Measurements from ENCODE around the gene FLNB. TPM values are rescaled to one million over a fixed set of nuclear protein-coding genes. Genes with fewer than 3 reads are reported as not detected.
A peak's percentile ranks its signal among the peaks of the same experiment; 100 is the strongest.

The FLNB gene
- total RNA-seq, 1 donor from 2014 or later = 216 TPM

- H3K27ac Mint-ChIP-seq (ENCODE audit: unreplicated experiment) = peak overlapping the region; percentile 90
- DNase-seq (ENCODE audit: low spot score) = no peak
- H3K27me3 Mint-ChIP-seq (ENCODE audit: unreplicated experiment) = peaks cover 16% of the 10 kb centered on the region
- H3K9me3 Mint-ChIP-seq (ENCODE audit: unreplicated experiment) = no peaks in the 10 kb centered on the region
- TF ChIP-seq, protein P1, sequence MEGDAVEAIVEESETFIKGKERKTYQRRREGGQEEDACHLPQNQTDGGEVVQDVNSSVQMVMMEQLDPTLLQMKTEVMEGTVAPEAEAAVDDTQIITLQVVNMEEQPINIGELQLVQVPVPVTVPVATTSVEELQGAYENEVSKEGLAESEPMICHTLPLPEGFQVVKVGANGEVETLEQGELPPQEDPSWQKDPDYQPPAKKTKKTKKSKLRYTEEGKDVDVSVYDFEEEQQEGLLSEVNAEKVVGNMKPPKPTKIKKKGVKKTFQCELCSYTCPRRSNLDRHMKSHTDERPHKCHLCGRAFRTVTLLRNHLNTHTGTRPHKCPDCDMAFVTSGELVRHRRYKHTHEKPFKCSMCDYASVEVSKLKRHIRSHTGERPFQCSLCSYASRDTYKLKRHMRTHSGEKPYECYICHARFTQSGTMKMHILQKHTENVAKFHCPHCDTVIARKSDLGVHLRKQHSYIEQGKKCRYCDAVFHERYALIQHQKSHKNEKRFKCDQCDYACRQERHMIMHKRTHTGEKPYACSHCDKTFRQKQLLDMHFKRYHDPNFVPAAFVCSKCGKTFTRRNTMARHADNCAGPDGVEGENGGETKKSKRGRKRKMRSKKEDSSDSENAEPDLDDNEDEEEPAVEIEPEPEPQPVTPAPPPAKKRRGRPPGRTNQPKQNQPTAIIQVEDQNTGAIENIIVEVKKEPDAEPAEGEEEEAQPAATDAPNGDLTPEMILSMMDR (IDR thresholded peaks at IDR 0.05; ENCODE audit: unreplicated experiment) = no peak
- H3K4me1 Mint-ChIP-seq (ENCODE audit: unreplicated experiment) = peaks cover 59% of the 10 kb centered on the region
- H3K36me3 Mint-ChIP-seq (ENCODE audit: low read depth, unreplicated experiment) = peaks cover 16% of the 10 kb centered on the region
- no peak overlapping the region for H3K4me3 Mint-ChIP-seq (ENCODE audit: unreplicated experiment)
These were observed 167.4 kb downstream of the FLNB start for GRCh38 chr3:58175437-58176184.

GRCh38 chr3:58176185-58176530 is 167.9 kb downstream of the FLNB start:
- Mint-ChIP-seq H3K9me3 (ENCODE audit: unreplicated experiment) (no peaks in the 10 kb centered on the region), H3K27ac (ENCODE audit: unreplicated experiment) (peak overlapping the region; percentile 90), H3K4me3 (ENCODE audit: unreplicated experiment) (no peak overlapping the region), H3K27me3 (ENCODE audit: unreplicated experiment) (peaks cover 18% of the 10 kb centered on the region), H3K4me1 (ENCODE audit: unreplicated experiment) (peaks cover 55% of the 10 kb centered on the region), H3K36me3 (ENCODE audit: low read depth, unreplicated experiment) (peaks cover 16% of the 10 kb centered on the region)
- TF ChIP-seq, protein P1 (IDR thresholded peaks at IDR 0.05; ENCODE audit: unreplicated experiment) = no peak
- no peak for DNase-seq (ENCODE audit: low spot score)

DNA sequence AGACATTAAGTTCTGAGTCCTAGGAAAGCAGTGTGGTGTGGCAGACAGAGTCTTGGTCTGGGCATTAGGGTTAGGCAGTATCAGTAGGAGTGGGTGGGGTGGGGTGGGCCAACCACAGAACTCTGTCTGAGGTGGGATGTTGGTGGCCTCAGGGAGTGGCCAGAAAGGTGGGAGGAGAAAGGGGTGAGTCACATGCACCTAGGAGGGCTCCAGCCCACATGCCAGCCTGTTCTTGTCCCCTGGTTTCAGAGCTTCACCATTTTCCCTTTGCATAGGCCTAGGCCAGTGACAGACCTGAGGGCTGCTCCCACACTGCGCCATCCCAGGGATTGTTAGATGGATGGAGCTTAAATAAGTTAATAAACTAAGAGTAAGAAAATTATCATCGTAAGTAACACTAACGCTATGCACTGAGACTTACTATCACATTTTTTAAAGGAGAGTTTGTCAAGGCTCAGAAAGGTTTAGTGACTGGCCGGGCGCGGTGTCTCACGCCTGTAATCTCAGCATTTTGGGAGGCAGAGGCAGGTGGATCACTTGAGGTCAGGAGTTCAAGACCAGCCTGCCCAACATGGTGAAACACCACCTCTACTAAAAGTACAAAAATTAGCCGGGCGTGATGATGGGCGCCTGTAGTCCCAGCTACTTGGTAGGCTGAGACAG is 168.7 kb downstream of the FLNB start:
- H3K36me3 Mint-ChIP-seq (ENCODE audit: low read depth, unreplicated experiment) = peaks cover 8% of the 10 kb centered on the region
- peaks cover 54% of the 10 kb centered on the region for H3K4me1 Mint-ChIP-seq (ENCODE audit: unreplicated experiment)
- H3K9me3 Mint-ChIP-seq (ENCODE audit: unreplicated experiment) = no peaks in the 10 kb centered on the region
- H3K4me3 Mint-ChIP-seq (ENCODE audit: unreplicated experiment) = peak overlapping the region; percentile 9
- no peak for DNase-seq (ENCODE audit: low spot score)
- H3K27me3 Mint-ChIP-seq (ENCODE audit: unreplicated experiment) = peaks cover 14% of the 10 kb centered on the region
- H3K27ac Mint-ChIP-seq (ENCODE audit: unreplicated experiment) = no peak overlapping the region
- TF ChIP-seq, protein P1 (IDR thresholded peaks at IDR 0.05; ENCODE audit: unreplicated experiment) = no peak

DNA sequence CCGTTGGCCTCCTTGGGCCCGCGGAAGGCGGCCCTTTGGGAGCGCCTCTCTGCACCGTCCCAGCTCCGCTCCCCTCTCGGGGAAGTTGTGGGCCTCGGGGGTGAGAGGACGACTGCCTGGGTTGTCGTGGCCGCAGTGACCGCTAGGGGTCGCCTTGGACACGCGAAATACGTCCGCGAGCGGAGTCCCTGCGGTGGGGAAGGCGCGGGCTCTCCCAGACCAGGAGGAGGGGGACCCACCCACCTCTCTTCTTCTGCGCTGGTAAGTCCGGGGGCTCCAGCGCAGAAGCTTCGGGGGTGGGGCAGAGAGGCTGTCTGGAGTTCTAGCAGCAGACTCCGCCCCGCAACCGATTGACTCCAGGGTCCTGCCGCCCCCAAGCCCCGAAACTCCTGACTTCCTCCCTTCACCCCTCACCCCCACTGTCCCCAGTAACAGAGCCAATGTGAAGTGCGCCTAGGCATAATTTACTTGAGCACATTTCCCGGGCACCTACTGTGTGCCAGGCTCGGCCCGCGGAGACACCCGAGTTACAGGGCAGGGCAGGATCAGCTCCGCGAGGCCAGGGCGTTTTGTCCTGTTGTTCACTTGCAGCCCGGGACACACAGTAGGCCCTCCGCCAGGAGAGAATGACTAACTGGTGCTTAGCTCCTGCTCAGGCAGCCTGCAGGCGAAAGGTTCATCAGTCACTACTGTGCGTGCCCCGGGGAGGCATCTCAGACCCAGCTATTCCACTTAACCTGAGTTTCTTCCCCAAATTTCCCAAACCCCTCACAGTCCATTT is 169.7 kb downstream of the FLNB start:
- Mint-ChIP-seq H3K36me3 (ENCODE audit: low read depth, unreplicated experiment) (peaks cover 4% of the 10 kb centered on the region), H3K27me3 (ENCODE audit: unreplicated experiment) (peaks cover 14% of the 10 kb centered on the region), H3K27ac (ENCODE audit: unreplicated experiment) (peak overlapping the region; percentile 18), H3K9me3 (ENCODE audit: unreplicated experiment) (no peaks in the 10 kb centered on the region), H3K4me1 (ENCODE audit: unreplicated experiment) (peaks cover 46% of the 10 kb centered on the region), H3K4me3 (ENCODE audit: unreplicated experiment) (peak overlapping the region; percentile 77)
- DNase-seq (ENCODE audit: low spot score) = peak; percentile 95
- TF ChIP-seq, protein P1 (IDR thresholded peaks at IDR 0.05; ENCODE audit: unreplicated experiment) = peak; percentile 96

Data from endothelial cell (in vitro differentiated cells).